ENCODE measurements around the gene HEXD.
"Not testable (repeated sequence)": the region's sequence is repeated elsewhere in the genome, so short reads cannot be mapped to it uniquely, and the experiment has no call there.

The HEXD gene

GRCh38 chr17:82418001-82418986 lies at the start of gene HEXD, which contains the start of gene OGFOD3:
Gene HEXD, plus strand, starts transcription at chr17:82418347. Its CDS starts 1,453 bp downstream, at chr17:82419800.
Gene OGFOD3, minus strand, starts transcription at chr17:82418586. Its CDS starts 101 bp downstream, at chr17:82418485.
- peak; percentile 28 to 71 for DNase-seq

- no peak for DNase-seq
Observed at GRCh38 chr17:82369211-82369610, 48.9 kb upstream of the HEXD start.

DNA sequence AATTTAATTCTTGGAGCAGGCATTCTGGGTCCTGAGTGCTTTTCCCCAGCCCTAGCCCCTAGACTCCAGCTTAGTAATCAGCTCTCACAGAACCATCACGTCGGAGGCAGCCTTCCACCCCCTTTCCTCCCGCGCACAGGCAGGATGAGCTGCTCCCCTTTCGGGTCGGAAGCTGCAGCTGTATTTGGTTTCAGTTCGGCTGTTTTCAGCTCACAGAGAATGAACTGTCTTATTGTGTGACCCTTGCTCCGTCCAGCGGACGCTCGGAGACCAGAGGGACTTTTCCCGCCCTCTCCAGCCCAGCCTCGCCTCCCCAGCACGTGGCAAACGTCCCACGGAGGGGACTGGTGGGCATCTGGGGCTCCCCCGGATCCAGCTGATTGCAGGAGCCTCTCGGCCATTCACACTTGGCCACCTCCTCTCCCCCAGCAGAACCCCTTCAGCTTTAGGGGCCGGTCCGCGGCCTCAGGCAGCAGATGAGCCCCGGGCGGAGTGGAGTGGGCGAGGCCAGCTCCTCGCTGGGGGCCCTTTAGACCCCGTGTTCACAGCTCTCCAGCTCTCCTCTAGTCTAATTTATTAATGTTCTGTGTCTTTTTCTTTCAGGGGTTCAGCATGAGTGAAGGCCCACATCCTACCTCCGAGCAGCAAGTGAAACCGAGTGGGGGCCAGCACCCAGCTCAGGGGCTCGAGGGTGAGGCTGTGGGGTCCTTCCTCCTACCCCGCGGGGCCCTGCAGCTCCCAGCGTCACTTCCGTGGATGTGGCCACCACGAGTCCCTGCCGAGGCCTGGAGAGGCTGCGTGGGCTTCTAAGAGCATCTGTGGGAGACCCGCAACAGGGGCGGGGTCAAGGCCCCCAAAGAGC lies 47.4 kb upstream of the HEXD start:
- no peak for DNase-seq

- no peak for DNase-seq
Observed at GRCh38 chr17:82371333-82372248, 46.6 kb upstream of the HEXD start, which contains the start of gene UTS2R. Gene UTS2R, plus strand, starts transcription at chr17:82371765. Its CDS starts 2,560 bp downstream, at chr17:82374325.

DNA sequence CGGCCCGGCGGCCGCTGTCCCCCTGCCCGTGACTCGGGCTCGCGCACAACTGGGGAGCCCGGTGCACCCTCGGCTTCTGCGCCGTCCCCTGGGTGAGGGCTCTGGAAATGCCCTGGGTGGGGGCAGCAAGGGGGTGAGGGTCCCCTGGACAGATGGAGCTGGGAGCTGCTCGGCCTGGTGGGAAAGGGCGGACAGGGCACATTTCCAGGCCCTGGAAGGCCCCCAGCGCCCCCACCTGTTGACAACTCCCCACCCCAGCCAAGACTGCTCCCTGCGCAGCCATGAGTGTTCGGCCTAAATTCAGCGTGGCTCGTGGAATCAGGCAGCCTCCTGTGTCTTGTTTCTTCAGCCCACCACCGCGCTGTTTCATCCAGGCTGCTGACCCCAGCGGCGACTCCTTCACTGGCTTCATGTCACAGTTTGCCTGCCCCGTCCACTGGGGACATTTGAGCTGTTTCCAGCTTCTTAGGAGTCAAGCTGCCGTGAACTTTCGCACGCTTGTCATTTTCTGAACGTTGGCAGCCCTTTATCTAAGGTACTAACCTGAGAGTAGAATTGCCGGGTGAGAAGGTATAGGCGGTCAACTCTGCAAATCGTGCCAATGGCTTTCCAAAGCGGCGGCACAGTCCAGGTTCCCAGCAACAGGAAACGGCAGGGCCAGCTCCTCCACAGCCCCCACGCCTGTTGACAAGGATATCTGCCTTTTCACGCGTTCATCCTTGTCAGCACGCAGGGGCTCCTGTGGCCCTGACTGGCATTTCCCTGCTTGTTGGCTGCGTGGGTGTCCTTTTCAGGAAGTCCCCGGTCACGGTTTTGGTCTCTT lies 45.7 kb upstream of the HEXD start:
- DNase-seq = no peak

DNA sequence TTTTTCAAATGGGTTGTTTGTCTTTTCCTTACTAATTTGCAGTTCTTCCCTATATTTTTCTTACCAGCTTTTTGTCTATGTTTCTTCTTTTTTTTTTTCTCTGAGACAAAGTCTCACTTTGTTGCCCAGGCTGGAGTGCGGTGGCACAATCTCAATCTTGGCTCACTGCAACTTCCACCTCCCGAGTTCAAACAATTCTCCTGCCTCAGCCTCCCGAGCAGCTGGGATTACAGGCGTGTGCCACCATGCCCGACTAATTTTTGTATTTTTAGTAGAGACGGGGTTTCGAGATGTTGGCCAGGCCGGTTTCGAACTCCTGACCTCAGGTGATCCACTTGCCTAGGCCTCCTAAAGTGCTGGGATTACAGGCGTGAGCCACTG lies 45.1 kb upstream of the HEXD start:
- not testable (repeated sequence) for DNase-seq

DNA sequence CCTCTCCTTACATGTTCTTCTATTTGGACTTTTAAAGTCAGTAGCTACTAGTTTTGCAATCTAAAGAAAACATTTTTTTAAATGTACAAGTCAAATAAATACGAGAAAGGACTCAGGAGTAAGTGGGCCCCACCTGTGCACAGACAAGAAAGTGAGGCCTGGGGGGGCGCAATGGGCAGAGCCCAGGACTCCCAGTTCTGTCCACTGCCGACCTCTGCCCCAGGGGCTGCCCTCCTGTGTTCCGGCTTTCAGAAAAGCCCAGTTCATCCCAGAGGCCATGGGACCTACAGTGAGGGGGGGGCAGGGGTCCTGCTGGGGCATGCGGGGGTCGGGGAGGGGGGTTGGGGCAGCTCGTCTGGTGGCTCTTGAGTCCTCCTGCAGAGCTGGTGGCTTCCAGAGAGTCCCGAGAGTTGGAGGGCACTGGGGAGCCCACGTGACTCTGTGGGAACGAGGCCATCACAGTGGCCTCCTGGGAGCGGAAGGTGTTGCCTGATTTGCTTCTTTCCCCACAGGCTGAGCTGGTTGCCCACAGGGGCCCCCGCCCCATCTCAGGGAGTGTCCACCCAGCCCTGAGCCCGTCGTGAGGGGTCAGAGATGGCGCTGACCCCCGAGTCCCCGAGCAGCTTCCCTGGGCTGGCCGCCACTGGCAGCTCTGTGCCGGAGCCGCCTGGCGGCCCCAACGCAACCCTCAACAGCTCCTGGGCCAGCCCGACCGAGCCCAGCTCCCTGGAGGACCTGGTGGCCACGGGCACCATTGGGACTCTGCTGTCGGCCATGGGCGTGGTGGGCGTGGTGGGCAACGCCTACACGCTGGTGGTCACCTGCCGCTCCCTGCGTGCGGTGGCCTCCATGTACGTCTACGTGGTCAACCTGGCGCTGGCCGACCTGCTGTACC lies 44.2 kb upstream of the HEXD start:
- no peak for DNase-seq

GRCh38 chr17:82374626-82375331 lies 43.4 kb upstream of the HEXD start:
- DNase-seq = no peak

- no peak for DNase-seq
Observed at GRCh38 chr17:82375359-82376041, 42.6 kb upstream of the HEXD start.

GRCh38 chr17:82376042-82376730 lies 42.0 kb upstream of the HEXD start:
- DNase-seq = no peak

- not testable (repeated sequence) for DNase-seq
Observed at GRCh38 chr17:82377294-82377693, 40.9 kb upstream of the HEXD start.

- no peak for DNase-seq
Observed at GRCh38 chr17:82377924-82378740, 40.0 kb upstream of the HEXD start.

GRCh38 chr17:82378741-82379021 lies 39.5 kb upstream of the HEXD start:
- DNase-seq = no peak

- DNase-seq = no peak
Observed at GRCh38 chr17:82380860-82381702, 37.1 kb upstream of the HEXD start.

- not testable (repeated sequence) for DNase-seq
Observed at GRCh38 chr17:82381703-82382009, 36.5 kb upstream of the HEXD start.

- not testable (repeated sequence) for DNase-seq
Observed at GRCh38 chr17:82382220-82382932, 35.8 kb upstream of the HEXD start.
